HL-60 (cell line): ENCODE measurements around the gene AMER2.

Experiments used
- DNase-seq, 2 experiments: peaks; one replicate each; pipeline ENCODE4 v3.0.0-alpha.2; 2010 to 2020; ENCODE audit warnings: low read depth in 1 of 2, low spot score in 1 of 2
- H3K27ac ChIP-seq: fragments of 250-450 bp; sonication (Bioruptor Pico); replicated peaks from 2 replicates; pipeline ENCODE4 v1.5.1; 2020; ENCODE audit warnings: mild to moderate bottlenecking, moderate library complexity
- H3K27me3 ChIP-seq: fragments of 250-450 bp; sonication (Bioruptor Pico); 2 replicates; pipeline ENCODE4 v1.5.1; 2021; ENCODE audit warnings: mild to moderate bottlenecking, moderate library complexity; ENCODE audit not compliant: insufficient read depth, poor library complexity, severe bottlenecking
- H3K4me3 ChIP-seq: replicated peaks from 2 replicates; pipeline ENCODE4 v1.5.1; 2011; ENCODE audit warnings: mild to moderate bottlenecking, control low read depth, low read length; ENCODE audit not compliant: insufficient read depth
- CTCF ChIP-seq: IDR thresholded peaks from one replicate; pipeline ENCODE4 v1.5.1; 2011; ENCODE audit warnings: low read length, control low read depth, inconsistent platforms; ENCODE audit not compliant: insufficient read depth
- GABPA ChIP-seq: IDR thresholded peaks from 2 replicates; pipeline ENCODE4 v1.6.1; 2012; ENCODE audit warnings: low read depth
- POLR2AphosphoS5 ChIP-seq: IDR thresholded peaks from 2 replicates; pipeline ENCODE4 v1.6.1; 2012; ENCODE audit warnings: low read depth
- REST ChIP-seq: IDR thresholded peaks from 2 replicates; pipeline ENCODE4 v1.6.1; 2012; ENCODE audit warnings: low read depth; ENCODE audit not compliant: insufficient replicate concordance
- SPI1 ChIP-seq: IDR thresholded peaks from 2 replicates; pipeline ENCODE4 v1.6.1; 2012; ENCODE audit warnings: low read depth, mild to moderate bottlenecking, borderline replicate concordance

AMER2 gene

GRCh38 chr13:25169951-25170553, 2.0 kb downstream of the AMER2 start:
- no peak overlapping the region for H3K4me3 ChIP-seq
- H3K27me3 ChIP-seq, result peaks cover 53% of the 10 kb centered on the region
- H3K27ac ChIP-seq, result no peak overlapping the region
- no peak for DNase-seq
- no peak for TF ChIP-seq SPI1
- no peak for TF ChIP-seq GABPA
- no peak for TF ChIP-seq CTCF
- TF ChIP-seq REST, result no peak
- no peak for TF ChIP-seq POLR2AphosphoS5

- no peak overlapping the region for H3K27ac ChIP-seq
Measured at GRCh38 chr13:25169356-25169755, 2.7 kb downstream of the AMER2 start.

More at GRCh38 chr13:25169356-25169755, 2.7 kb downstream of the AMER2 start:
- no peak for TF ChIP-seq GABPA
- TF ChIP-seq POLR2AphosphoS5, result no peak
- no peak for TF ChIP-seq SPI1
- TF ChIP-seq CTCF, result no peak
- no peak for TF ChIP-seq REST
- H3K27me3 ChIP-seq, result peaks cover 53% of the 10 kb centered on the region
- no peak for DNase-seq
- H3K4me3 ChIP-seq, result no peak overlapping the region
